MM.1S (cell line): ENCODE measurements around the gene CCNYL1.

ENCODE experiments used
- DNase-seq: peaks from one replicate; pipeline ENCODE4 v3.0.0-alpha.2; 2015
- H2AFZ ChIP-seq: fragments of 300-600 bp; sonication (generic); 2 replicates; pipeline ENCODE4 v1.6.0; 2016; ENCODE audit warnings: antibody characterized with exemption, low read length
- H3F3A ChIP-seq: fragments of 300-600 bp; sonication (generic); 2 replicates; pipeline ENCODE4 v1.6.1; 2016; ENCODE audit warnings: mild to moderate bottlenecking, antibody characterized with exemption, low read length, moderate library complexity, mixed read lengths; ENCODE audit not compliant: insufficient read depth
- H3K27ac ChIP-seq: fragments of 300-600 bp; sonication (generic); 2 replicates; pipeline ENCODE4 v1.5.1; 2016; ENCODE audit warnings: mild to moderate bottlenecking, low read length
- H3K27me3 ChIP-seq: fragments of 300-600 bp; sonication (generic); replicated peaks from 2 replicates; pipeline ENCODE4 v1.6.0; 2016; ENCODE audit warnings: low read length; ENCODE audit not compliant: insufficient read depth
- H3K36me3 ChIP-seq: fragments of 300-600 bp; sonication (generic); replicated peaks from 2 replicates; pipeline ENCODE4 v1.6.1; 2016; ENCODE audit warnings: mild to moderate bottlenecking, low read length, mixed read lengths; ENCODE audit not compliant: insufficient read depth
- H3K4me1 ChIP-seq: fragments of 300-600 bp; sonication (generic); 2 replicates; pipeline ENCODE4 v1.6.1; 2016; ENCODE audit warnings: low read length, mixed read lengths
- H3K4me2 ChIP-seq: fragments of 300-600 bp; sonication (generic); 2 replicates; pipeline ENCODE4 v1.6.0; 2016; ENCODE audit warnings: low read depth, low read length
- H3K4me3 ChIP-seq: fragments of 300-600 bp; sonication (generic); 2 replicates; pipeline ENCODE4 v1.5.1; 2016; ENCODE audit warnings: low read length, mixed read lengths
- H3K79me2 ChIP-seq: fragments of 300-600 bp; sonication (generic); 2 replicates; pipeline ENCODE4 v1.6.1; 2016; ENCODE audit warnings: mixed run types, low read length, mixed read lengths
- H3K9ac ChIP-seq: fragments of 300-600 bp; sonication (generic); 2 replicates; pipeline ENCODE4 v1.6.1; 2016; ENCODE audit warnings: low read length, mixed read lengths
- H3K9me2 ChIP-seq: fragments of 300-600 bp; sonication (generic); replicated peaks from 2 replicates; pipeline ENCODE4 v1.6.1; 2016; ENCODE audit warnings: mild to moderate bottlenecking, low read length, mixed read lengths; ENCODE audit not compliant: insufficient read depth
- H3K9me3 ChIP-seq: fragments of 300-600 bp; sonication (generic); replicated peaks from 2 replicates; pipeline ENCODE4 v1.6.1; 2016; ENCODE audit warnings: mild to moderate bottlenecking, low read length, mixed read lengths; ENCODE audit not compliant: insufficient read depth
- H4K20me1 ChIP-seq: fragments of 300-600 bp; sonication (generic); 2 replicates; pipeline ENCODE4 v1.6.1; 2016; ENCODE audit warnings: mild to moderate bottlenecking, low read length, moderate library complexity, mixed read lengths; ENCODE audit not compliant: insufficient read depth
- CTCF ChIP-seq: fragments of 300-600 bp; sonication (generic); IDR thresholded peaks from 2 replicates; pipeline ENCODE4 v1.5.1; 2016; ENCODE audit warnings: antibody characterized with exemption, low read length, mixed read lengths
- EZH2 ChIP-seq: fragments of 300-600 bp; sonication (generic); optimal IDR thresholded peaks from 2 replicates; pipeline ENCODE3; 2017; ENCODE audit warnings: low read depth, mild to moderate bottlenecking, antibody characterized with exemption, low read length, mixed read lengths
- EZH2phosphoT487 ChIP-seq: fragments of 300-600 bp; sonication (generic); IDR thresholded peaks from 2 replicates; pipeline ENCODE4 v1.6.1; 2018; ENCODE audit warnings: antibody characterized with exemption, low read length

The CCNYL1 gene

GRCh38 chr2:207767461-207768167 lies 56.2 kb downstream of the CCNYL1 start:
- H3K9me2 ChIP-seq = no peaks in the 10 kb centered on the region
- DNase-seq = no peak
- H3K27me3 ChIP-seq = no peaks in the 10 kb centered on the region
- H2AFZ ChIP-seq = no peak overlapping the region
- no peak overlapping the region for H3K9ac ChIP-seq
- H4K20me1 ChIP-seq = no peaks in the 10 kb centered on the region
- H3K36me3 ChIP-seq = no peaks in the 10 kb centered on the region
- H3K4me3 ChIP-seq = no peak overlapping the region
- H3K27ac ChIP-seq = no peak overlapping the region
- H3K79me2 ChIP-seq = no peaks in the 10 kb centered on the region
- no peaks in the 10 kb centered on the region for H3F3A ChIP-seq
- no peaks in the 10 kb centered on the region for H3K9me3 ChIP-seq
- H3K4me1 ChIP-seq = no peaks in the 10 kb centered on the region
- H3K4me2 ChIP-seq = no peak overlapping the region
- TF ChIP-seq EZH2phosphoT487 (no peak), CTCF (no peak), EZH2 (no peak)

GRCh38 chr2:207768168-207768865 lies 56.9 kb downstream of the CCNYL1 start:
- DNase-seq = no peak
- H3K9me3 ChIP-seq = no peaks in the 10 kb centered on the region
- no peak overlapping the region for H3K27ac ChIP-seq
- no peaks in the 10 kb centered on the region for H4K20me1 ChIP-seq
- H3K79me2 ChIP-seq = no peaks in the 10 kb centered on the region
- H3K4me2 ChIP-seq = peak overlapping the region; percentile 99
- peak overlapping the region; percentile 80 for H2AFZ ChIP-seq
- peak overlapping the region; percentile 68 for H3K4me3 ChIP-seq
- H3K27me3 ChIP-seq = no peaks in the 10 kb centered on the region
- no peaks in the 10 kb centered on the region for H3K36me3 ChIP-seq
- TF ChIP-seq CTCF = no peak
- TF ChIP-seq EZH2phosphoT487 = no peak
- TF ChIP-seq EZH2 = no peak
- H3K9ac ChIP-seq = peak overlapping the region; percentile 63; the same call in 1 of the 2 replicates
- H3F3A ChIP-seq = no peaks in the 10 kb centered on the region
- no peaks in the 10 kb centered on the region for H3K4me1 ChIP-seq
- H3K9me2 ChIP-seq = no peaks in the 10 kb centered on the region

- DNase-seq = peak; percentile 28
- Histone ChIP-seq H3K27ac (peak overlapping the region; percentile 25; the same call in 1 of the 2 replicates), H3K4me1 (no peaks in the 10 kb centered on the region)
These were observed 57.6 kb downstream of the CCNYL1 start for GRCh38 chr2:207768866-207769596.

More at GRCh38 chr2:207768866-207769596, 57.6 kb downstream of the CCNYL1 start:
- Histone ChIP-seq H3K4me3 (peak overlapping the region; percentile 68), H3K4me2 (peak overlapping the region; percentile 99), H3K27me3 (no peaks in the 10 kb centered on the region), H3K9ac (peak overlapping the region; percentile 63; the same call in 1 of the 2 replicates), H3K9me3 (no peaks in the 10 kb centered on the region), H3K36me3 (no peaks in the 10 kb centered on the region), H3K79me2 (no peaks in the 10 kb centered on the region), H4K20me1 (no peaks in the 10 kb centered on the region), H2AFZ (peak overlapping the region; percentile 80), H3F3A (no peaks in the 10 kb centered on the region), H3K9me2 (no peaks in the 10 kb centered on the region)
- no peak for TF ChIP-seq CTCF
- TF ChIP-seq EZH2phosphoT487 = no peak
- TF ChIP-seq EZH2 = no peak
